Activated naive CD8-positive, alpha-beta T cell treated with anti-CD3 and anti-CD28 coated beads, Interleukin-2, amount 50 U/mL, for 16 hours (primary cell): ENCODE data around the gene NTNG2.
"Not testable (repeated sequence)": the region's sequence is repeated elsewhere in the genome, so short reads cannot be mapped to it uniquely, and the experiment has no call there.

ENCODE experiments used
- DNase-seq: peaks from one replicate; pipeline ENCODE4 v3.0.0-alpha.2; 2020; ENCODE audit warnings: low read depth, low spot score

The NTNG2 gene

DNA sequence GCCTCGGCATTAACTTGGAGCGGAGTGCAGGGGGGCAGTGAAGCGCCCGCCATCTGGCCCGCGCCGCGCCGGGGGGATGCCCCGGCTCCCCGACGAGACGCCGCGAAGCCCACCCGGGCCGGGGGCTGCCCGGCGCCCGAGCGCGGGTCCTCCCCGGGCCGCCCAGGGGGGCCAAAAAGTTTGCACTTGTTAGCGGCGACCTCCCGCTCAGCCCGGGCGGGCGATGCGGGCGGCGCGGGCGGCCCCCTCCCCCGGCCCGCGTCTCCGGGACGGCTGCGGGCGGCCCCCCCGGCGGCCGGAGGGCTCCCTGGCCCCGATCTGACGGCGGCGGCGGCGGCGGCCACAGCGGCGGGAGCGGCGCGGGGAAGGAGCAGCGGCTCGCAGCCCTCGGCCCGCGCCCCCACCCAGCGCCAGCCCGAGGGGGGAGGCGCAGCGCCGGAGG lies at the start of gene NTNG2:
Gene NTNG2 (plus strand): TSS at position 316 of the 442 bp plus-strand sequence. CDS start 4,774 bp downstream, outside the sequence.
- no peak for DNase-seq

- DNase-seq, result no peak
Observed at GRCh38 chr9:132114102-132114707, 47.7 kb upstream of the NTNG2 start.

DNA sequence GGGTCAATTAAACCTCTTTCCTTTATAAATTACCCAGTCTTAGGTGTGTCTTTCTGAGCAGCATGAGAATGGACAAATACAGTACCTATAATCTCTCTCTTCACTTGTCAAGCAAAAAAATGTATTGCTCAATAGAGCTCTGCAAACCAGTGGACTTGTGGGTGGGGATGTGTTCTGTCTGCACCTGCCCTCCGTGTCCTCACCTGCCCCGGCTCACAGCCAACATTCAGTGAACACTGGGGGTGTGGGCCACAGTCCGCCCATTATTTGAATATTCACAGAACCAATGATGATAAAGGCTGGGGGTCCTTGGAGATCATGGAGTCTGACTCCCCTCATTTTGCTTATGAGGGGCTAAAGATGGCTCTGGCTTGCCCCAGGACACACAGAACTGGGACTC lies 45.3 kb upstream of the NTNG2 start:
- DNase-seq, result no peak

GRCh38 chr9:132117694-132118093 lies 44.2 kb upstream of the NTNG2 start:
- no peak for DNase-seq

- no peak for DNase-seq
Observed at GRCh38 chr9:132121021-132121420, 40.8 kb upstream of the NTNG2 start.

- no peak for DNase-seq
Observed at GRCh38 chr9:132124800-132125199, 37.1 kb upstream of the NTNG2 start.

DNA sequence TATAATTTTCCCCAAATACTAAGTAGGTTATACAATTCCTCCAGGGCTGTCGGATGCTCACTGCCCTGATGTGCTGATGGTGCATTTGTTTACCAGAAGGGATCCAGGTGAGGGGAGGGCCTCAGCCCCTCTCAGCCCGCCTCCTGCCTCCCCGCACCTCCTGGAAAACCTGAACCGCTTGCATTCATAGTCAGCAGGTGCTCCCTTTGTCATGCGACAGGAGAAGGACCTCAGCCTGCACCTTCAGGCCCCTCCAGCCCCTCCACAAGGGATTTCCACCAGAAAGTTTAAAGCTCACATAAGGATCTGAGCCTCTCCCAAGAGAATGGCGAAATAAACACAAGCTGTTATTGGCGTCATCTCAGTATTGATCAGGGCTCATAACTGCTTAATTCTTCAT lies 36.5 kb upstream of the NTNG2 start:
- no peak for DNase-seq

GRCh38 chr9:132125944-132126679 lies 35.7 kb upstream of the NTNG2 start:
- peak; percentile 4 for DNase-seq

DNA sequence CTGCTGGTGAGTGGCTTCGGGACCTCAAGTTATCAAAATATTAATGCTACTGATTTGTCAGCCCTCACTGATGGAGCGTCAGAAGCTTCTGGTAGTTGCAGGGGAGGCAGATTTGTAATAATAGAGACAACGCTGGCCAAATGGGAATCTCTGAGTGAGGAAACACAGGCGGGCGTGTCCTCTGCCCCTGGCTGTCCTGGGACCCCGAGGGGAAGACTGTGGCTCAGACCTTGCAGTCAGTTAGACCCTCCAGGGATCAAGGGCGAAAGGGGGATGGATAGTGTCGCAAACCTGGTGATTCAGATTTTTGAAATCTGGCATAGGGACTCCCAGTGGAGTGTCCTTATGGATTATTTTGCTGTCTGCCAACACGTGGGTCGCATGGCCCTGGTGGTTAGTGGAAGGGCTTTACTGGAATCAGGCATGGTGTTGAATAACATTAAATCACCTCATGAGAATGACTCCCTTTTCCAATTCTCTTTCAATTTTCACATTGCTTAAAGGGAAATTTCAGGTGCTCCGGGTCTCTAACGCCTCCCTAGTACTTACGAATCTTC lies 35.1 kb upstream of the NTNG2 start:
- DNase-seq, result no peak

DNA sequence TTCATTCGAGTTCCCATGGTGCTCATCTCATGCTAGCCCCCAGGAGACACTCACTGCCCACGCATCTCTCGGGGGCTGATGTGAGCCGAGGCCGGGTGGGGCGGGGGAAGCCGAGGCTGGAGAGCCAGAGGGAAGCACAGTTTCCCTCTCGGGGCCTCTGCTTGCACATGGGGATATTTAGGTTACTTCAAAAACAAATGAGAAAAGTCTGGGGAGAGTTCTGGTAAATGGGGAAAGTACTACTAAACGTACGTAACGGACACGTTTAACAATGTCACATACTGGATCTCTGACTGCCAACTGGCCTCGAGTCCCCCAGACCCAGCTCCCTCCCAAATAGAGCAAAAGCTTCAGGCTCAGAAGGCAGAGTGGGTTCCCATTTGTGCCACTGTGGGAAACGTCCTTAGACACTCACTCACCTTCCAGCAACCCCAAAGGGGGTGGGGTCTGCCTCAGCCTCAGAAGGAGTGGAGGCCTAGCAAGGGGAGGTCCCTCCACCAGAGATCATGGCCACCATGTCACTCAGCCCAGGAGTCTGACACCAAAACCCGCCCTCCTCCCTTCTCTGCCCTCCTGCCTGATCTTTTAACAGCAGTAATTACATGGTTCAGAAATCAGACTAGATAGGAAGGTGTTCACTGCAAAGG lies 33.8 kb upstream of the NTNG2 start:
- DNase-seq, result no peak

GRCh38 chr9:132129535-132129934 lies 32.3 kb upstream of the NTNG2 start:
- DNase-seq, result no peak

- DNase-seq, result not testable (repeated sequence)
Observed at GRCh38 chr9:132134085-132134484, 27.8 kb upstream of the NTNG2 start.

DNA sequence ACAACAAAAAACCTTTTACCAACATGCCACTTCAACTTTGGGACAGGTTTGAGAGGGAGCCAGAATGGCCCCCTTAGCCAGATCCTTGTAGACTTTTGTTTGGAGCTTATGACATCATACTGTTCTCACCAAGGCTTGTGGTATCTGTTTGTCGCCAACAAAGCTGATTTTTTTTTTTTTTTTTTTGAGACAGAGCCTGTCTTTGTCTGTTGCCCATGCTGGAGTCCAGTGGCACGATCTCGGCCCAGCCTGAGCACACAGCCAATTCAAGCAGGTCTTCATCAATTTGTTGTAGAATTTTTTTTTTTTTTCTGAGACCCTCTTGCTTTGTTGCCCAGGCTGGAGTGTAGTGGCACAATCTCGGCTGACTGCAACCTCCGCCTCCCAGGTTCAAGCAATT lies 26.4 kb upstream of the NTNG2 start:
- no peak for DNase-seq

GRCh38 chr9:132136151-132136780 lies 25.6 kb upstream of the NTNG2 start:
- DNase-seq, result no peak

- DNase-seq, result no peak
Observed at GRCh38 chr9:132141344-132141947, 20.4 kb upstream of the NTNG2 start.

- DNase-seq, result no peak
Observed at GRCh38 chr9:132141948-132142594, 19.8 kb upstream of the NTNG2 start.

GRCh38 chr9:132142924-132143323 lies 18.9 kb upstream of the NTNG2 start:
- no peak for DNase-seq

GRCh38 chr9:132143359-132143758 lies 18.5 kb upstream of the NTNG2 start:
- no peak for DNase-seq

GRCh38 chr9:132144708-132145365 lies 17.0 kb upstream of the NTNG2 start:
- DNase-seq, result no peak

DNA sequence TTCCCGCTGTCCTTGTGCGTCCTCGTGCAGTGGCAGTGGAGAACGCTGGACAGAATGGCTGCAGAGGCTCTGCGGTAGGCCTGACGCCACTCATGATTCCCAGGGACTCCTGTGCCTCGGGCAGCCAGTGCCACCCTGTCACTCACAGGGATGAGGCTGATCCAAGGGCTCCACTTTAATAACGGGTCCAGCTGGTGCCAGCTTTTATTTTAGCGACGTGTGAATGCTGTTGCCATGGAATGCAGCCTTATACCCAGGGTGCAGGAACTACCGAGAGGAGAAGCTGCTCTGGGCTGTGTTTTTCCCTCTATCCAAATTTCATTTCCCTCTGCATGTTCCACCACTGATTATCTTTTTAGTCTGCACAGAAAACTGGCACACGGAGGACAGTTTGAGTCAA lies 15.8 kb upstream of the NTNG2 start:
- DNase-seq, result no peak

GRCh38 chr9:132146575-132146974 lies 15.3 kb upstream of the NTNG2 start:
- DNase-seq, result no peak
